IMR-90 (cell line): ENCODE results near the gene WDR62. TPM values are rescaled to one million over a fixed set of nuclear protein-coding genes. Genes with fewer than 3 reads are reported as not detected.

Experiments used
- ATAC-seq: fragments of 200-7000 bp; cut with Tn5 transposase; 2 replicates; pipeline ENCODE4 v1.9.1; 2020; ENCODE audit warnings: low read depth, mild to moderate bottlenecking, moderate library complexity
- BruUV-seq: library from RNA; stranded (reverse); fragments of 400-500 nt; replicated peaks from 2 replicates; lab custom pipeline; 2021; lab: Mats Ljungman, UMichigan
- CTCF ChIA-PET: fragments of 300-600 bp; formaldehyde crosslinking; extraction: SDS; loops from one replicate; lab custom pipeline; 2021; ENCODE audit warnings: antibody characterized with exemption; lab: Yijun Ruan, JAX
- POLR2A ChIA-PET: fragments of 300-600 bp; sonication (Branson Sonifier 250); formaldehyde crosslinking; loops from one replicate; lab custom pipeline; 2022; ENCODE audit warnings: antibody characterized with exemption; ENCODE audit not compliant: unreplicated experiment; lab: Charles Lee
- DNase-seq: peaks from one replicate; pipeline ENCODE4 v3.0.0; 2013
- H2AFZ ChIP-seq: replicated peaks from 2 replicates; pipeline ENCODE3; 2013; ENCODE audit warnings: low read length, mild to moderate bottlenecking; ENCODE audit not compliant: poor library complexity
- H2AK5ac ChIP-seq: 2 replicates; pipeline ENCODE4 v1.6.1; 2013; ENCODE audit warnings: low read depth, low read length, inconsistent platforms
- H2AK9ac ChIP-seq: replicated peaks from 2 replicates; pipeline ENCODE3; 2013; ENCODE audit warnings: mild to moderate bottlenecking, low read depth, low read length, moderate library complexity; ENCODE audit not compliant: poor library complexity
- H2BK120ac ChIP-seq: 2 replicates; pipeline ENCODE4 v1.6.1; 2013; ENCODE audit warnings: low read depth, low read length, inconsistent platforms
- H2BK15ac ChIP-seq: 3 replicates; pipeline ENCODE4 v1.6.1; 2013; ENCODE audit warnings: low read depth, low read length, inconsistent platforms
- H2BK20ac ChIP-seq: 2 replicates; pipeline ENCODE4 v1.6.1; 2013; ENCODE audit warnings: low read depth, mild to moderate bottlenecking, inconsistent platforms, low read length, moderate library complexity
- H2BK5ac ChIP-seq: 2 replicates; pipeline ENCODE4 v1.6.1; 2013; ENCODE audit warnings: mild to moderate bottlenecking, low read depth, low read length, inconsistent platforms; ENCODE audit not compliant: poor library complexity, severe bottlenecking
- H3K14ac ChIP-seq: replicated peaks from 2 replicates; pipeline ENCODE4 v1.6.1; 2013; ENCODE audit warnings: low read depth, low read length, inconsistent platforms
- H3K18ac ChIP-seq: 2 replicates; pipeline ENCODE4 v1.6.1; 2013; ENCODE audit warnings: low read depth, low read length, control low read depth
- H3K23ac ChIP-seq: 2 replicates; pipeline ENCODE4 v1.6.1; 2013; ENCODE audit warnings: low read depth, low read length, inconsistent platforms
- H3K27ac ChIP-seq: 2 replicates; pipeline ENCODE4 v1.5.1; 2013; ENCODE audit warnings: mild to moderate bottlenecking, control low read depth, low read length; ENCODE audit not compliant: insufficient read depth
- H3K27me3 ChIP-seq: 2 replicates; pipeline ENCODE4 v1.6.1; 2013; ENCODE audit warnings: low read length; ENCODE audit not compliant: control insufficient read depth, insufficient read depth
- H3K36me3 ChIP-seq: 2 replicates; pipeline ENCODE4 v1.6.1; 2013; ENCODE audit warnings: low read length, mixed read lengths; ENCODE audit not compliant: control insufficient read depth, insufficient read depth
- H3K4ac ChIP-seq: 2 replicates; pipeline ENCODE4 v1.6.1; 2013; ENCODE audit warnings: low read depth, low read length, inconsistent platforms
- H3K4me1 ChIP-seq: 2 replicates; pipeline ENCODE4 v1.6.1; 2013; ENCODE audit warnings: low read length, mixed read lengths; ENCODE audit not compliant: control insufficient read depth, insufficient read depth
- H3K4me2 ChIP-seq: 2 replicates; pipeline ENCODE4 v1.6.1; 2013; ENCODE audit warnings: low read depth, mild to moderate bottlenecking, control low read depth, low read length, moderate library complexity
- H3K4me3 ChIP-seq: 2 replicates; pipeline ENCODE4 v1.5.1; 2013; ENCODE audit warnings: low read depth, mild to moderate bottlenecking, control low read depth, low read length, moderate library complexity; ENCODE audit not compliant: insufficient read depth
- H3K56ac ChIP-seq: 2 replicates; pipeline ENCODE4 v1.6.1; 2013; ENCODE audit warnings: low read length, inconsistent platforms; ENCODE audit not compliant: insufficient read depth; ENCODE audit errors: extremely low read depth
- H3K79me1 ChIP-seq, 2 experiments: 2 replicates each; pipeline ENCODE4 v1.6.1; 2013; ENCODE audit warnings: low read length in 2 of 2, inconsistent platforms in 1 of 2, low read depth in 1 of 2
- H3K9ac ChIP-seq: 2 replicates; pipeline ENCODE4 v1.6.1; 2013; ENCODE audit warnings: low read depth, low read length, control low read depth
- H3K9me1 ChIP-seq: 2 replicates; pipeline ENCODE4 v1.6.1; 2013; ENCODE audit warnings: low read length, inconsistent platforms; ENCODE audit not compliant: insufficient read depth
- H3K9me3 ChIP-seq: 2 replicates; pipeline ENCODE4 v1.6.1; 2013; ENCODE audit warnings: low read length; ENCODE audit not compliant: control insufficient read depth, insufficient read depth
- H4K20me1 ChIP-seq: 2 replicates; pipeline ENCODE4 v1.6.1; 2013; ENCODE audit warnings: low read length, inconsistent platforms; ENCODE audit not compliant: insufficient read depth
- H4K5ac ChIP-seq: 2 replicates; pipeline ENCODE4 v1.6.1; 2013; ENCODE audit warnings: mild to moderate bottlenecking, low read depth, low read length, control low read depth
- H4K8ac ChIP-seq, 2 experiments: 2 replicates each; pipeline ENCODE4 v1.6.1; 2013; ENCODE audit warnings: low read depth in 2 of 2, low read length in 2 of 2, control low read depth in 1 of 2, inconsistent platforms in 1 of 2
- H4K91ac ChIP-seq: 2 replicates; pipeline ENCODE4 v1.6.1; 2013; ENCODE audit warnings: low read depth, low read length, inconsistent platforms; ENCODE audit not compliant: insufficient read depth
- CEBPB ChIP-seq: IDR thresholded peaks from 2 replicates; pipeline ENCODE4 v1.6.1; 2012; ENCODE audit warnings: low read depth, low read length, improper control_type of control experiment
- MXI1 ChIP-seq: IDR thresholded peaks from 2 replicates; pipeline ENCODE4 v1.6.1; 2012; ENCODE audit warnings: low read depth, mild to moderate bottlenecking, low read length, moderate library complexity, borderline replicate concordance
- NFE2L2 ChIP-seq: fragments of 150-350 bp; IDR thresholded peaks from 2 replicates; pipeline ENCODE4 v1.6.1; 2016; ENCODE audit warnings: low read depth, mild to moderate bottlenecking, low read length
- SMC3 ChIP-seq: fragments of 150-350 bp; IDR thresholded peaks from 2 replicates; pipeline ENCODE4 v1.6.1; 2016; ENCODE audit warnings: low read depth, mild to moderate bottlenecking, antibody characterized with exemption, low read length, moderate library complexity
- WGBS, 2 experiments: methylation state at CpG; one replicate each; pipeline versions ENCODE4 v1.1.5 to v1.1.7; 2013; ENCODE audit warnings: missing lambda C conversion rate in 2 of 2; ENCODE audit not compliant: insufficient read length in 1 of 2; ENCODE audit errors: extremely low coverage in 2 of 2; 5-methylcytosine and 5-hydroxymethylcytosine counted together
- dilution Hi-C: fragments of 300-500 bp; cut with HindIII; formaldehyde crosslinking; loops from one replicate; pipeline ENCODE4 v1.14.3; 2018; ENCODE audit warnings: low sequenced_read_pairs; ENCODE audit not compliant: unreplicated experiment
- in situ Hi-C: fragments of 300-500 bp; cut with MboI; formaldehyde crosslinking; loops from 3 replicates; pipeline ENCODE4 v1.14.3; 2019; ENCODE audit warnings: low sequenced_read_pairs, inconsistent platforms, mixed read lengths
- intact Hi-C: fragments of 100-400 bp; cut with micrococcal nuclease; formaldehyde crosslinking; loops from 2 replicates; pipeline ENCODE4 v1.10.0; 2022
- polyA plus RNA-seq, 3 experiments: library from polyadenylated mRNA; depleted of rRNA; stranded (reverse); fragments of >200 nt; gene quantifications; 2 replicates each; pipeline ENCODE4 v1.2.3, GENCODE V29; 2012; ENCODE audit warnings: low replicate concordance in 1 of 3
- total RNA-seq: library from RNA; depleted of rRNA; stranded (reverse); fragments of >200 nt; gene quantifications from 2 replicates; pipeline ENCODE4 v1.2.3, GENCODE V29; 2012
- TF ChIP-seq, protein P1 (sequence below): fragments of 150-350 bp; IDR thresholded peaks from 2 replicates; pipeline ENCODE4 v1.6.1; 2017; ENCODE audit warnings: mild to moderate bottlenecking, antibody characterized with exemption, low read length, low read depth

WDR62 gene
- total and polyA plus RNA-seq, 2 of the 4 experiments (the other 2 are of a cell fraction), result 4.5 to 7.0 TPM

DNA sequence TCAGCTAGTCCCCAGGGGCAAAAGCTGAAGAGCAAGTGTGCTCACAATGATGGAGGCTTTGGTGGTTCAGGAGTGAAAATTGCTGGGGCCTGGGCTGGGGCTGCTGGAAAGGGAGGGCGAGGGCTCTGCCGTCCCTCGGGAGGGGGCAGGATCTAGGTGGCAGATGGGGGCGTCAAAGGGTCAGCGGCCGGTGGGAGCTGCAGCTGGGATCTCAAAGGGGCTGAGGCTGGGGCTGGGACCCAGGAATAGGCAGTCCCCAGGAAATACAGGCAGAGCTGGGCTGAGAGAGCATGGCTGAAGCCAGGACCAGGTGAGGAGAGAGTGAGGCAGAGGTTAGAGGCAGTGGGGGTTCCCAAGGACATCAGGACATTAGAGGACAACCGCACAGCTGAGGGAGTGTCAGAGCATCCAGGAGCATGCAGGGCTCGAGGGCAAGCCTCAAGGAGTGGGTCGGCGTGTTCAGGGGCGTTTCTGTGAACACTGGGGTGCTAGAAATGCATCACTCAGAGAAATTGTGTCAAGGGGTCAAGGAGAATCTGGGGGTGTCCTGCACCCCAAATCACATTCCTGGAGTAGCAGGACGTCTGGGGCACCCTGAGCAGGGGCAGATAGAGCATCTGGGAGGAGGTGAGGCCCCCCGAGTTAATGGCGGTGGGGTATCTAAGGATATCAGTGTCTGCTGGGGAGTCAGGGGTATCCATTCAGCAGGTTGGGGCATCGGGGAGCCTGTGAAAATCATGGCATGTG lies 44.9 kb upstream of the WDR62 start:
- Histone ChIP-seq H4K20me1 (no peaks in the 10 kb centered on the region; the same call in 1 of the 2 replicates), H3K18ac (no peak overlapping the region), H2BK15ac (no peak overlapping the region), H2AFZ (peak overlapping the region; percentile 85), H3K9ac (peak overlapping the region; percentile 27; the same call in 1 of the 2 replicates), H3K4me2 (peak overlapping the region; percentile 19; the same call in 1 of the 2 replicates), H2BK5ac (no peak overlapping the region), H3K79me1 (peaks cover 7 to 14% of the 10 kb centered on the region in 2 experiments; a peak in 3 of 4 replicates), H3K27ac (no peak overlapping the region; the same call in 1 of the 2 replicates), H4K5ac (peak overlapping the region; percentile 12; the same call in 1 of the 2 replicates), H3K36me3 (no peaks in the 10 kb centered on the region; the same call in 1 of the 2 replicates), H2AK5ac (peak overlapping the region; percentile 4; the same call in 1 of the 2 replicates), H2BK20ac (no peak overlapping the region), H3K27me3 (no peaks in the 10 kb centered on the region), H3K9me1 (peaks cover 6% of the 10 kb centered on the region), H3K4me1 (peaks cover 7% of the 10 kb centered on the region; the same call in 1 of the 2 replicates), H2BK120ac (no peak overlapping the region), H4K8ac (peak overlapping the region in 1 of 2 experiments; percentile 82; a peak in 1 of 4 replicates), H3K9me3 (no peaks in the 10 kb centered on the region), H3K14ac (no peak overlapping the region), H3K56ac (no peak overlapping the region), H3K23ac (no peak overlapping the region), H4K91ac (no peak overlapping the region), H2AK9ac (peak overlapping the region; percentile 46), H3K4ac (no peak overlapping the region), H3K4me3 (peak overlapping the region; percentile 24)
- CTCF ChIA-PET, result no interaction called here
- POLR2A ChIA-PET, result no interaction called here
- in situ Hi-C loops, result no loop called here
- dilution Hi-C loops, result no loop called here
- intact Hi-C loops, result no loop called here
- TF ChIP-seq CEBPB, result no peak
- TF ChIP-seq MXI1, result no peak
- TF ChIP-seq, protein P1, sequence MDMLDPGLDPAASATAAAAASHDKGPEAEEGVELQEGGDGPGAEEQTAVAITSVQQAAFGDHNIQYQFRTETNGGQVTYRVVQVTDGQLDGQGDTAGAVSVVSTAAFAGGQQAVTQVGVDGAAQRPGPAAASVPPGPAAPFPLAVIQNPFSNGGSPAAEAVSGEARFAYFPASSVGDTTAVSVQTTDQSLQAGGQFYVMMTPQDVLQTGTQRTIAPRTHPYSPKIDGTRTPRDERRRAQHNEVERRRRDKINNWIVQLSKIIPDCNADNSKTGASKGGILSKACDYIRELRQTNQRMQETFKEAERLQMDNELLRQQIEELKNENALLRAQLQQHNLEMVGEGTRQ, result no peak
- TF ChIP-seq NFE2L2, result no peak
- TF ChIP-seq SMC3, result no peak
- WGBS, 2 experiments, result 75% methylated on average over 7 of the region's 15 CpGs; no CpG with 5 or more reads in 1 of the 2 experiments
- ATAC-seq (no peak), DNase-seq (no peak)
- BruUV-seq, result no TSS peak
